RPMI7951 (cell line): ENCODE measurements around the gene ACP3. TPM values are rescaled to one million over a fixed set of nuclear protein-coding genes. Genes with fewer than 3 reads are reported as not detected.

Experiments
- DNase-seq: peaks from one replicate; pipeline ENCODE4 v3.0.0-alpha.2; 2012; ENCODE audit warnings: low read depth
- total RNA-seq: library from RNA; depleted of rRNA; stranded (reverse); fragments of >200 nt; shearing (Covaris generic); gene quantifications from 2 replicates; pipeline ENCODE4 v1.2.3, GENCODE V29; 2014

The ACP3 gene
- total RNA-seq, 1 experiment from 2014 or later: 1.7 TPM

DNA sequence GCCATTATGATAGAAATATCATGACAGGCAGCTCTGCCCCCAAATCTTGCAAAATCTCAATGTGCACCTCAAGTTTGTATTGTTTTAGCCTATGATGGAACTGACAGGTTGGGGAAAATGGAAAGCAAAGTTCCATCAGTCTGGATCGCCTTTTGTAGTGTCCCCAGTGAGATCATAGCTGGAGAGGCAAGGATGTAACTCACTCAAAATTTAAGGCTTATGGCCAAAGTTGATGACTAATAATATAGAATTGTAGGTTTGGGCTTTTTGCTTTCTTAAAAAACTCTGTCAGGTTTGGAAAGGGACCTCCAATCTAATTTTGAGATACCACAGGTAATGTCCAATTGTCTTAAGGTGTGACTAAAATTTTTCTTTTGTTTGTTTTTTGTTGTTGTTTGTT is 1.4 kb upstream of the ACP3 start:
- no peak for DNase-seq

GRCh38 chr3:132318451-132318850 is 1.2 kb downstream of the ACP3 start:
- DNase-seq: peak; percentile 5

DNA sequence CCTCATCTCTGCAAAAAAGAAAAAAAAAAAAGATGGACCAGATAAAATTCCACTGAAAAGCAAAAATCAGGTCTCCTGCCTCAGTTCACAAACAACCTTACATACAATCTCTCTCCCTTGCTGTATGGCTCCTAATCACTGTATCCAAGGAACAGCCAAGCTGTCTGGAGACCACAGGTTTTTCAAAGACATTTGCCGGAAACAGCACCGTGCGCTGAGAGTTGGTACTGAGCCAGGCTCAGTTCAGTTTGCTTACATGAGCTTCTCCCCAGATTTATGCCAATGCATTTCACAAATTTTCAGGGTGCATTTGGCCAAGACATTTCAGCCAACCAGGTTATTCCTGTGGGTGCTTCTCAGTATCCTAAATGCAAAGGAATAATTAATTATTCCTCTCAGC is 4.1 kb downstream of the ACP3 start:
- no peak for DNase-seq

DNA sequence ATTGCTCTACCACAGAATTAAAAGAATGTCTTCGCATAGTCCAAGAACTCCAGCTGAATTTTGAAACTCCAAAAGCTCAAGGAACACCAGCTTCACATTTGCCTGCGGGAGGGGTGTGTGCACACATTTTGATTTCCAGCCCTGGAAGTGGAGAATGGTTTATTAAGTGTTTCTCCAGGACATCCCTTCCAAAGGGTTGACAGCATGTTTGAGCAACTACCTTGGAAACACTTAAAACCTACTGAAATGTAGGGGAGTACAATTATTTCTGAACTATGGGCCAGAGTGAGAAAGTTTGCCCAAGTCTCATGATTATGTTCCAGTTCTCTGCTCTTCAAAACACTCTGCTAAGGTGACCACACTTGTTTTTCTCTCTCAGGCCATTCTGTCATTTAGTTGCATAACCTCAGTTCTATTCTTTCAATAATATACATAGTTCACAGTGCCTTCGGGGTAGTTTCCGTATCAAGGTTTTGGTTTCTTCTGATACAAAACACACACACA is 7.9 kb downstream of the ACP3 start:
- no peak for DNase-seq

DNA sequence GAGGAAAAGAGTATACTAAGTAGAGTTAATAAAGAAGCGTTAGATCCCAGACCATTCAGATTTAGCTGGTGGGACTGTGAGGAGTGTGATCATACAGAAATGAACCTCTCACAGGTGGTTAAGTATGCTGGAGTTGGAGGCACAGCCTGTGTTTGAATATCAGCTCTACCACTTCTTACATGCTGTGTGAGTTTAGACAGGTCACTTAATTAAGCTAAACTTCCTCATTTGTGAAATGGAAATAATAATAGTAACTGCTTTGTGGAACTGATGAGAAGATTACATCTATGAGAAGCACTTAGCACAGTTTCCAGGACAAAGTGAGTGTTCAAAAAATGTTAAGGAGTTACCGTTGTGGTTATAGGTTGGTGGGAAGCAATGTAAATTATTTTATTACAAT is 8.4 kb downstream of the ACP3 start:
- DNase-seq: no peak

DNA sequence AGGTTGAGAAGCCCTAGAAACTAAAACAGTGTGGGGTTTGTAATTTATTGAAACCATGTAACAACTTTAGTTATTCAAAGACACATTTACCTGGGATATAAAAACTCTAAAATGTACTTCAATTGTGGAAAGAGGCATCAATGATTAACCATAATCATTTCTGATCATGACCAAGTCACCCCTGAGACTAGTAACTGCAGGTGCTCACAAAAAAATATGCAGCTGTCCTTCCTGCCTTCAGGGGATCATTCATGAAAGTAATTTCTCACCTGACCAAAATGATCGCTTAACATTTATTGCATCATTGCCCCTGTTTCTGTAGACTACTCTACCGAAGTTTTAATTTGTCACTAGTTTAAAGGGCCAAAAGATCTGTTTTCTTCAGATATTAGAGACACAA is 9.0 kb downstream of the ACP3 start:
- DNase-seq: no peak

DNA sequence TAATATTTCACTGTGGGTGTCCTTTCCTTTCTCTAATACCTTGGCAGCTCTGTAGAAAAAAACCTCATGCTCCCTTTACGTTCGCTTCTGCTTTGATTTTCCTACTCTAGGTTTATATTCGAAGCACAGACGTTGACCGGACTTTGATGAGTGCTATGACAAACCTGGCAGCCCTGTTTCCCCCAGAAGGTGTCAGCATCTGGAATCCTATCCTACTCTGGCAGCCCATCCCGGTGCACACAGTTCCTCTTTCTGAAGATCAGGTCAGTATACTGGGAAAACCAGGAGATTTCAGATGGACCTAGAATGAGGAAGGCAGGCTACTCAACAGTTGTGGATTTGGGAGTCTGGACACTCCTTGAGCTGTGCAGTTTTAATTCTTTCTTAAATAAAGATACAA is 14.9 kb downstream of the ACP3 start:
- no peak for DNase-seq

DNA sequence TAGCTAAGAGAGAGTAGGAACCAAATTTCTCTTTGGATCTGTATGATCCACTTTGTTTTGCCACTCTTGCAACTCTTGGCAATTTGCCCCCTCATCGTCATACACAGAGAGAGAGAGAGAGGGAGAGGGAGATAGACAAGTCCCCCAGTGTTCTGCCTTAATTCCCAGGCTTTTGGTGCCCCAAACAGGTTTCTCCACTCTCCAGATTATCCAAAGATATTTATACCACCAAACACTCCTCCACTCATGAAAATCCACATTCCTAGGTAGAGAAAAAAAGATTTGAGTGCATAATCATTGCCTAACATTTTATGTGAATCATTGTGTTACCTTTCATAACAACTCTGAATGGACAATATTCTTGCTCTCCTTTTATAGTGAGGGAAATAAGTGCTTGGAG is 15.3 kb downstream of the ACP3 start:
- DNase-seq: no peak

- no peak for DNase-seq
Observed at GRCh38 chr3:132341746-132342145, 24.5 kb downstream of the ACP3 start.

DNA sequence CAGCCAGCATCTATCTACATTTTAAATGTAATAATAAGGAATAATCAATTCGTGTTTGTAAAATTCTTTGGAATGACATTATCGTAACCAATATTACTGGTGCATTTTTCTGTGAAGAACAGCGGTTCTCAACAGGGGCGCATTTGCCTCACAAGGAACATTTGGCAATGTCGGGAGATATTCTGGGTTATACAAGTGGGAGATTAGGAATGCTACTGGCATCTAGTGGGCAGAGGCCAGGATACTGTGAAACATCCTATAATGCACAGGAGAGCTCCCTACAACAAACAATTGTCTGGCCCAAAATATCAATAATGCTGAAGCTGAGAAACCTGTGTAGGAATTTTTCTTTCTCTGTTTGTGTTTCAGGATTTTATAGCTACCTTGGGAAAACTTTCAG is 25.0 kb downstream of the ACP3 start:
- DNase-seq: peak; percentile 30

DNA sequence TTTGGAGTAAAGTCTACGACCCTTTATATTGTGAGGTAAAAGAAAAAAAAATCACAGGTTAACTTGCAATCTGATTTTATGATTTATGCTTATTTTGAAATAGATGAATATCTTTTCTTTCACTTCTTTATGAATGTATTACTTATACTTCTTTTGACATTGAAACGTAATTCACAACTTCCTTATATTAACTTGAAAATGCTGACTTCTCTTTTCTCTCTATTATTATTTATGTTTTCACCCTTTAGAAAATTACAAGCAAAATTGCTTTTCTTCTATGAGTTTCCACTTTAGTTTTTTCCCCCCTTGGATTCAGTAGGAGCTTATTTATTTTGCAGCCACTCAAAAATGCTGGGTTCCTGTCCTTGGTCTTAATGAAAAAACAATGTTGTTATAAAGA is 25.4 kb downstream of the ACP3 start:
- DNase-seq: no peak

- DNase-seq: peak; percentile 61
Observed at GRCh38 chr3:132343018-132343612, 25.9 kb downstream of the ACP3 start.

GRCh38 chr3:132344666-132345280 is 27.6 kb downstream of the ACP3 start:
- peak; percentile 35 for DNase-seq

DNA sequence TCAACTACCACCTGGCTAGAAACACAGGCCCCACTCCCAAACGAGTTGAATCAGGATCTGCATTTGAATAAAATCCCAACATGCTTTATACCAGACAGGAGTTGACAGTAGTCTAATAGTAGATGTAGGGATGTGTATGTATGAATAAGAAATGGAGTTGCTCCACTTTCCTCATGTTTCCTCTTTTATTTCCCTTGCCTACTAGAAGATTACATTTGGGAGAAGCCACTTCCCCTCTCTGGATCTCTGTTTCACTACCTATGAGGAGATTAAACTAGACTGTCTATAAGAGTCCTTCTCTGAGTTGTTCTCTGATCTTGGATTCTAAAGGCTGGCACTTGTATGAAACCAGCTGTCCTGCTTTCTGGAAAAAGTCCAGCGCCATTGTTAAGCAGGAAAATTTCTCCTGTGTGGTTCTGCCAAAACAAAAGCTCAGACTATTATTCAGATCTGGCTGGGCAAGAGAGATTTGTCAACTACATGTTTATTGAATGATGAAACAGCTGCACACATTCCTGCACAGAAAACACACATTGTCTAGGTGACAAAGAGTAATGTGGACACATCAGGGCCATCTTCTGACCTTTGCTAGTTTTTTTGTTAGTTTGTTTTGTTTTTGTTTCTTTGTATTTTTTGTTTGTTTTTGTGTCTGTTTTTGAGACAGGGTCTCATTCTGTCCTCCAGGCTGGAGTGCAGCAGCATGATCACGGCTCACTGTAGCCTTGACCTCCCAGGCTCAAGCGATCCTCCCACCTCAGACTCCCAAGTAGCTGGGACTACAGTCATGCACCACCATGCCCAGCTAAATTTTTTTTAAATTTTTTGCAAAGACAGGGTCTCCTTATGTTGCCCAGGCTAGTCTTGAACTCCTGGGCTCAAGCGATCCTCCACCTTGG is 29.9 kb downstream of the ACP3 start:
- peak; percentile 45 for DNase-seq

- no peak for DNase-seq
Observed at GRCh38 chr3:132347811-132348210, 30.6 kb downstream of the ACP3 start.

DNA sequence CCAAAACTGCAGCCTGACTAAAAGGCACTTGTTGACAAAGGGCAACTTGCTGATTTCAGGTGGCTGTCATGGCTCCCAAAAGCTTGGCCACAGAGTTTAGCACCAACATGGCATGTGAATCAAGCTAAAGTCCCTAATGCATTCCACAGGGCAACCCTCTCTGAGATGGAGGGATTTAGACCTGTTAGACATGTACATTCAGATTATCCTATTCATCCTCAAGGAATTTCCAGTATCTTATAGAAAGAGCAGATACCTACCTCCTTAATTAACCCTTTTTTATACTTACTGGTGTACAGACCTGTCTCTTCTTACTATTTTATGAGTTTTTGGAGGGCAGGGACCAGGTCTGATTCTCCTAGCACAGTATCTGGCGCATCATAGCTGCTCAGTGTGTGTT is 31.3 kb downstream of the ACP3 start:
- DNase-seq: no peak

DNA sequence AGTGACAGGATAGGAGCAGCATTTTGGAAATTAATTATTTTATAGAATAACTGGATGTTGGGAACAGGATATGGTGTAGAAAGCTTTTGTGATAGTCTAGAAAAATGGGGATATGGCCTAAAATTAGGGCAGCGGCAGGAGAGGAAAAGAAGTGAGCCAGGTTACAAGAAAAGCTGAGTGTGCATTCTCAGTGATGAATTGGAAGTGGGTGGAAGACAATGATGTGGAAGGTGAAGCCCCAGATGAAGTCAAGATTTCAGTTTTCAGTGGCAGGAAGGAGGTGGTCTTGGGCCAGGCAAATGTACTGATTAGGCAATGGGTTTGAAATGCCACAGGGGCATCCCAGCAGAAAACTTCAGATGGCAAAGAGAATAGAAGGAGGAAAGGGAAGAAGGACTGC is 33.6 kb downstream of the ACP3 start:
- DNase-seq: no peak

- no peak for DNase-seq
Observed at GRCh38 chr3:132351222-132351806, 34.1 kb downstream of the ACP3 start.

GRCh38 chr3:132352556-132353143 is 35.4 kb downstream of the ACP3 start:
- peak; percentile 68 for DNase-seq

DNA sequence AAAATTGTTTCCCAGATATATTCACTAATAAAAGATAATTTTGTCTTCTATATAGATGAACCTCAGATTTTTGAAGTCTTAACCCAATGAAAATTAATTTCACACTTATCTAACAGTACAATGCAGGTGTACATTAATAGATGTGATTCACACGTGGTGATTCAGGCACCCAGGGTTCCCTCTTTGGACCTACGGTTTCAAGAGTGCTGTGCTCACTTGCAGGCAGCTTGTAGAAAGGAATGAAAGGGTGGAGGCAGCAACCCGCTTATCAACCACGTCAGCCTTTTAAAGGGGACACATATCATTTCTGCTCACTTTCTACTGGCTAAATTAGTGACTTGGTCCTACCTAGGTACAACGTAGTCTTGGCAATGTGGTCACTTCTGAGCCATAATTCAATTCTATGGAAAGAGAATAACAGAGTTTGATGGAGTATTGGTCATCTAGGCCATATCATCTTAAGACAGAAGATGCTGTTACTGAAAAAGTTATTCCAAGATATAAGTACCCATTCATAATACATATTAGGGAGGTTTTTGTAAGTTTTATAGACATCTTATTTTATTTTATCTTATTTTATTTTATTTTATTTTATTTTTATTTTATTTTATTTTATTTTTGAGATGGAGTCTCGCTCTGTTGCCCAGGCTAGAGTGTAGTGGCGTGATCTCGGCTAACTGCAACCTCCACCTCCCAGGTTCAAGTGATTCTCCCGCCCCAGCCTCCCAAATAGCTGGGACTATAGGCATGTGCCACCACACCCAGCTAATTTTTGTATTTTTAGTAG is 37.9 kb downstream of the ACP3 start:
- DNase-seq: no peak

DNA sequence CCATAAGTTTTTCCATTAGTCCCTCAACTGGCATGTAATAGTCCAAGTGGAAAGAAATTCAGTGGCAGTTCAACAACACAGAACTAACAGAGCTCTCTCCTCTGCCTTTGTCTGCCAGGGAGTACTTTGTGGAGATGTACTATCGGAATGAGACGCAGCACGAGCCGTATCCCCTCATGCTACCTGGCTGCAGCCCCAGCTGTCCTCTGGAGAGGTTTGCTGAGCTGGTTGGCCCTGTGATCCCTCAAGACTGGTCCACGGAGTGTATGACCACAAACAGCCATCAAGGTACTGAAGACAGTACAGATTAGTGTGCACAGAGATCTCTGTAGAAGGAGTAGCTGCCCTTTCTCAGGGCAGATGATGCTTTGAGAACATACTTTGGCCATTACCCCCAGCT is 39.4 kb downstream of the ACP3 start:
- no peak for DNase-seq
